Fibroblast of lung (primary cell): Measurements from ENCODE around the gene MAP2K6. TPM values are rescaled to one million over a fixed set of nuclear protein-coding genes. Genes with fewer than 3 reads are reported as not detected.

Experiments used
- DNase-seq, 2 donors: peaks; one replicate each; pipeline versions ENCODE4 v3.0.0 to v3.0.0-alpha.2; 2010; ENCODE audit warnings: low read depth in 2 of 2
- H2AFZ ChIP-seq: 2 replicates; pipeline ENCODE4 v1.5.1; 2012; ENCODE audit warnings: low read length, control low read depth, inconsistent platforms
- H3K27ac ChIP-seq: 2 replicates; pipeline ENCODE4 v1.5.1; 2011; ENCODE audit warnings: low read length, control low read depth; ENCODE audit not compliant: insufficient read depth
- H3K27me3 ChIP-seq: 2 replicates; pipeline ENCODE4 v1.5.1; 2011; ENCODE audit warnings: mild to moderate bottlenecking, low read length; ENCODE audit not compliant: control insufficient read depth, insufficient read depth
- H3K36me3 ChIP-seq: 2 replicates; pipeline ENCODE4 v1.5.1; 2011; ENCODE audit warnings: low read length; ENCODE audit not compliant: control insufficient read depth, insufficient read depth
- H3K4me1 ChIP-seq: 2 replicates; pipeline ENCODE4 v1.5.1; 2011; ENCODE audit warnings: low read length; ENCODE audit not compliant: control insufficient read depth, insufficient read depth; ENCODE audit errors: extremely low read depth
- H3K4me2 ChIP-seq: 2 replicates; pipeline ENCODE4 v1.5.1; 2011; ENCODE audit warnings: low read length, control low read depth; ENCODE audit not compliant: insufficient read depth; ENCODE audit errors: extremely low read depth
- H3K4me3 ChIP-seq, 4 experiments: fragments of 200-600 bp in 1 of 4; sonication (generic) in 1 of 4; replicated peaks in 1 of 4; 2 replicates each; pipeline ENCODE4 v1.5.1; 2011 to 2016; ENCODE audit warnings: low read length in 4 of 4, low read depth in 3 of 4, mild to moderate bottlenecking in 3 of 4, control low read depth in 2 of 4, inconsistent platforms in 1 of 4, mixed read lengths in 1 of 4; ENCODE audit not compliant: insufficient read depth in 1 of 4; ENCODE audit errors: control extremely low read depth in 1 of 4
- H3K79me2 ChIP-seq: 2 replicates; pipeline ENCODE4 v1.5.1; 2012; ENCODE audit warnings: mild to moderate bottlenecking, low read length, inconsistent platforms; ENCODE audit not compliant: control insufficient read depth, insufficient read depth
- H3K9ac ChIP-seq: 2 replicates; pipeline ENCODE4 v1.5.1; 2011; ENCODE audit warnings: mild to moderate bottlenecking, low read length, control low read depth; ENCODE audit not compliant: insufficient read depth
- H3K9me3 ChIP-seq: 2 replicates; pipeline ENCODE4 v1.5.1; 2012; ENCODE audit warnings: low read depth, low read length; ENCODE audit not compliant: control insufficient read depth, insufficient read depth
- H4K20me1 ChIP-seq: 2 replicates; pipeline ENCODE4 v1.5.1; 2011; ENCODE audit warnings: low read length; ENCODE audit not compliant: control insufficient read depth, insufficient read depth; ENCODE audit errors: extremely low read depth
- EZH2 ChIP-seq: IDR thresholded peaks from 2 replicates; pipeline ENCODE4 v1.5.1; 2012; ENCODE audit warnings: low read length, control low read depth, mild to moderate bottlenecking; ENCODE audit errors: missing control alignments
- polyA plus RNA-seq, 2 donors: library from polyadenylated mRNA; depleted of rRNA in 1 of 2; stranded (reverse) in 1 of 2; unstranded in 1 of 2; fragments of >200 nt; gene quantifications; 2 replicates each; pipeline ENCODE4 v1.2.1, GENCODE V29; 2011 to 2012; ENCODE audit warnings: missing spikeins in 1 of 2
- total RNA-seq: library from RNA; depleted of rRNA; stranded (reverse); fragments of >200 nt; gene quantifications from 2 replicates; pipeline ENCODE4 v1.2.1, GENCODE V29; 2014
- TF ChIP-seq, protein P1 (sequence below), 2 donors: IDR thresholded peaks in 1 of 2; conservative IDR thresholded peaks in 1 of 2; 1 replicate in 1 of 2; 2 replicates in 1 of 2; pipeline ENCODE4 v1.5.1; 2011 to 2012; ENCODE audit warnings: low read length in 2 of 2, control low read depth in 1 of 2, inconsistent platforms in 1 of 2, low read depth in 1 of 2, mild to moderate bottlenecking in 1 of 2

Gene MAP2K6
- total and polyA plus RNA-seq, 2 donors (not counting 1 experiment from before 2014, with no cell fraction given) = 2.7 to 39.5 TPM

DNA sequence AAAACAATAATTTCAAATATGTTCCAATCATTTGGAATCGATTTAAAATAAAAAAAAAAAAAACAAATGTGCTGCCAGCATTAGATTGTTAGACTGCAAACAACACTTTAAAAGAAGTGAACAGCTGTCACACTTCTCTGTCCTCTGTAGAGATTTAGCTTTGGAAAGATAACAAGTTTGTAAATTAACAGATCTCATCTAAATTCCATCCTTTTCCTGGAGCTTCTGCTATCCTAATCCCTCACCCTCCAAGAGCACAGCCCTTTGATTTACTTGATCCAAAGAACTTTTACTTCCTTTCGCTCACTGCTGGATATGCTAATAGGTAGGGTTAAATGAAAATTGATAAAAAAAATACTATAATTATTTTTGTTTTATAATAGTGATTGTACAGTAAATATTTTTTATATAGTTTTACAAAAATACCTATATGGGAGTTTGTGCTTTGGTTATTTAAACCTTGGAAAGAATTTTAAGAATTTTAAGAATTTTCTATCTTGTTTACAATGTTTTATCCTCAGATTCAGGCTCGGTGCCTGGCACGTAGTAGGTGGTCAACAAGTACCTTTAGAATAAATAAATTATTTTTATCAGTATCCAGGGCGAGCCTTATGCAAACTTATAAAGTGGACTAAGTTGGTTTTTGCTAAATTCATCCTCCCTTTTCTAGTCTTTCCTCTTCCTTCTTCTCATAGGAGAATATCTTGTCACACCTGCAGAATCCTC, 21.6 kb downstream of the MAP2K6 start:
- Histone ChIP-seq H3K27me3 (no peaks in the 10 kb centered on the region), H4K20me1 (no peaks in the 10 kb centered on the region), H3K4me3 (no peak overlapping the region), H3K36me3 (no peaks in the 10 kb centered on the region), H3K4me1 (no peaks in the 10 kb centered on the region), H3K27ac (no peak overlapping the region), H2AFZ (no peak overlapping the region), H3K4me2 (no peak overlapping the region), H3K9me3 (no peaks in the 10 kb centered on the region), H3K79me2 (no peaks in the 10 kb centered on the region), H3K9ac (no peak overlapping the region)
- DNase-seq = no peak
- TF ChIP-seq EZH2 = no peak
- TF ChIP-seq, protein P1, sequence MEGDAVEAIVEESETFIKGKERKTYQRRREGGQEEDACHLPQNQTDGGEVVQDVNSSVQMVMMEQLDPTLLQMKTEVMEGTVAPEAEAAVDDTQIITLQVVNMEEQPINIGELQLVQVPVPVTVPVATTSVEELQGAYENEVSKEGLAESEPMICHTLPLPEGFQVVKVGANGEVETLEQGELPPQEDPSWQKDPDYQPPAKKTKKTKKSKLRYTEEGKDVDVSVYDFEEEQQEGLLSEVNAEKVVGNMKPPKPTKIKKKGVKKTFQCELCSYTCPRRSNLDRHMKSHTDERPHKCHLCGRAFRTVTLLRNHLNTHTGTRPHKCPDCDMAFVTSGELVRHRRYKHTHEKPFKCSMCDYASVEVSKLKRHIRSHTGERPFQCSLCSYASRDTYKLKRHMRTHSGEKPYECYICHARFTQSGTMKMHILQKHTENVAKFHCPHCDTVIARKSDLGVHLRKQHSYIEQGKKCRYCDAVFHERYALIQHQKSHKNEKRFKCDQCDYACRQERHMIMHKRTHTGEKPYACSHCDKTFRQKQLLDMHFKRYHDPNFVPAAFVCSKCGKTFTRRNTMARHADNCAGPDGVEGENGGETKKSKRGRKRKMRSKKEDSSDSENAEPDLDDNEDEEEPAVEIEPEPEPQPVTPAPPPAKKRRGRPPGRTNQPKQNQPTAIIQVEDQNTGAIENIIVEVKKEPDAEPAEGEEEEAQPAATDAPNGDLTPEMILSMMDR (conservative IDR thresholded peaks at IDR 0.05 in 1 of 2, IDR thresholded peaks at IDR 0.05 in 1 of 2; ENCODE audit: low read depth in 1 of 2, low read length in 2 of 2) = no peak

DNA sequence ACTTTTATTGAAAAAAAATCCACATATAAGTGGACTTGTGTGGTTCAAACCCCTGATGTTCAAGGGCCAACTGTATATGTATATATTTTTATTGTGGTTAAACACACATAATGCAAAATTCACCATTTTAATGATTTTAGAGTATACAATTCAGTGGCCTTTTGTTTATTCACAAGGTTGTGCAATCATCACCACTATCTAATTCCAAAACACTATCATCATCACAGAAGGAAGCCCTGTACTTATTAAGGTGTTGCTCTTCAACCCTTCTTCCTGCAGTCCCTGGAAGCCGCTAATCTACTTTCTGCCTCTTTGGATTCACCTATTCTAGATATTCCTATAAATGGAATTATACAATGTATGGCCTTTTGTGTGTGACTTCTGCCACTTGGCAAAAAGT, 23.0 kb downstream of the MAP2K6 start:
- Histone ChIP-seq H3K9me3 (no peaks in the 10 kb centered on the region), H4K20me1 (no peaks in the 10 kb centered on the region), H3K27me3 (no peaks in the 10 kb centered on the region), H3K79me2 (no peaks in the 10 kb centered on the region), H2AFZ (no peak overlapping the region), H3K9ac (no peak overlapping the region), H3K4me1 (no peaks in the 10 kb centered on the region), H3K27ac (no peak overlapping the region), H3K36me3 (no peaks in the 10 kb centered on the region), H3K4me3 (no peak overlapping the region), H3K4me2 (no peak overlapping the region)
- no peak for DNase-seq
- TF ChIP-seq EZH2 = no peak
- TF ChIP-seq, protein P1 (conservative IDR thresholded peaks at IDR 0.05 in 1 of 2, IDR thresholded peaks at IDR 0.05 in 1 of 2; ENCODE audit: low read depth in 1 of 2, low read length in 2 of 2) = no peak

DNA sequence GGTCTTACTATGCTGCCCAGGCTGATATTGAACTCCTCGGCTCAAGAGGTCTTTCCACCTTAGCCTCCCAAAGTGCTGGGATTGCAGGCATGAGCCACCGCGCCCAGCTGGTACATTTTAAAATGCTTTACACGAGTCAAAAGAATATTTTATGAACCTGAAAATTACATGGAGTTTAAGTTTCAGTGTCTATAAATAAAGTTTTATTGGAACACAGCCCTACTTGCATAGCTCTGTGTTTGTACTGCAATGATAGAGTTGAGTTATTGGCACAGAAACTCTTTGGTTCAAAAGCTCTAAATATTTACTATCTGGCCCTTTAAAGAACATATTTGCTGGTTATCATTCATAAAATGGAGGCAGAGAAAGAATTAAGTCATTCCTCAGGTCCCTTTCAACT, 24.3 kb downstream of the MAP2K6 start:
- Histone ChIP-seq H3K4me1 (no peaks in the 10 kb centered on the region), H3K9ac (no peak overlapping the region), H3K4me3 (no peak overlapping the region), H4K20me1 (no peaks in the 10 kb centered on the region), H3K27me3 (no peaks in the 10 kb centered on the region), H3K9me3 (no peaks in the 10 kb centered on the region), H3K36me3 (no peaks in the 10 kb centered on the region), H3K4me2 (no peak overlapping the region), H3K79me2 (no peaks in the 10 kb centered on the region), H3K27ac (no peak overlapping the region), H2AFZ (no peak overlapping the region)
- TF ChIP-seq, protein P1 (conservative IDR thresholded peaks at IDR 0.05 in 1 of 2, IDR thresholded peaks at IDR 0.05 in 1 of 2; ENCODE audit: low read depth in 1 of 2, low read length in 2 of 2) = no peak
- no peak for TF ChIP-seq EZH2
- DNase-seq = no peak
